Subcutaneous adipose tissue (tissue), 4 donors: ENCODE measurements around the gene LGALS9. TPM values are rescaled to one million over a fixed set of nuclear protein-coding genes. Genes with fewer than 3 reads are reported as not detected.

Experiments
- CTCF ChIP-seq: fragments of 450-650 bp; IDR thresholded peaks from one replicate; pipeline ENCODE4 v1.5.1; 2016; ENCODE audit warnings: low read depth, mild to moderate bottlenecking, control low read depth, antibody characterized with exemption, moderate library complexity
- total RNA-seq, 4 donors: library from RNA; depleted of rRNA; stranded (reverse); fragments of >200 nt; gene quantifications; one replicate each; pipeline ENCODE4 v1.1.0, GENCODE V29; 2016

LGALS9 gene
- total RNA-seq, 4 donors from 2014 or later, result 32.6 to 174 (median 57.1) TPM

GRCh38 chr17:27591986-27592385 lies 39.0 kb upstream of the LGALS9 start:
- no peak for TF ChIP-seq CTCF

GRCh38 chr17:27593232-27593856 lies 37.6 kb upstream of the LGALS9 start:
- no peak for TF ChIP-seq CTCF

- no peak for TF ChIP-seq CTCF
These were observed 37.1 kb upstream of the LGALS9 start for GRCh38 chr17:27593857-27594255.

- no peak for TF ChIP-seq CTCF
These were observed 35.8 kb upstream of the LGALS9 start for GRCh38 chr17:27595208-27595607.

- no peak for TF ChIP-seq CTCF
These were observed 34.9 kb upstream of the LGALS9 start for GRCh38 chr17:27596096-27596495.

GRCh38 chr17:27596566-27597187 lies 34.3 kb upstream of the LGALS9 start:
- no peak for TF ChIP-seq CTCF

- no peak for TF ChIP-seq CTCF
These were observed 33.8 kb upstream of the LGALS9 start for GRCh38 chr17:27597188-27597580.
